K562 (cell line): Measurements from ENCODE around the gene USP12. TPM values are rescaled to one million over a fixed set of nuclear protein-coding genes. Genes with fewer than 3 reads are reported as not detected.

ENCODE experiments used
- ATAC-seq: fragments of 200-7000 bp; cut with Tn5 transposase; 3 replicates; pipeline ENCODE4 v1.9.1; 2020; ENCODE audit warnings: moderate library complexity
- BruUV-seq: library from RNA; stranded (reverse); fragments of 400-500 nt; replicated peaks from 2 replicates; lab custom pipeline; 2021; lab: Mats Ljungman, UMichigan
- CTCF ChIA-PET: fragments of 300-600 bp; formaldehyde crosslinking; extraction: SDS; loops from one replicate; lab custom pipeline; 2021; ENCODE audit warnings: low intra/inter-chr PET ratio; lab: Yijun Ruan, JAX
- POLR2A ChIA-PET: fragments of 300-600, 350-650 bp; sonication (Branson Sonifier 250); formaldehyde crosslinking; extraction: SDS; loops from one replicate; lab custom pipeline; 2021; ENCODE audit warnings: antibody characterized with exemption, inconsistent platforms; lab: Yijun Ruan, JAX
- DNase-seq, 4 experiments: peaks; one replicate each; pipeline versions ENCODE4 v3.0.0 to v3.0.0-alpha.2; 2011 to 2018; ENCODE audit warnings: low spot score in 3 of 4, mixed read lengths in 3 of 4; ENCODE audit errors: extremely low read depth in 1 of 4
- FAIRE-seq: peaks from 2 replicates; lab custom pipeline; 2011; peaks lifted over from hg19 to GRCh38; lab: Jason Lieb, UNC
- H2AFZ ChIP-seq: 2 replicates; pipeline ENCODE4 v1.6.0; 2011; ENCODE audit warnings: low read depth, low read length, control low read depth, inconsistent platforms
- H3K27ac ChIP-seq: fragments of 200-600 bp; 3 replicates; pipeline ENCODE4 v1.8.0; 2011; ENCODE audit warnings: low read depth, mild to moderate bottlenecking, control low read depth, inconsistent platforms, low read length, moderate library complexity, mixed read lengths; ENCODE audit errors: extremely low read depth
- H3K27me3 ChIP-seq, 2 experiments: fragments of 300-600 bp in 1 of 2; 2 replicates in 1 of 2; 3 replicates in 1 of 2; pipeline versions ENCODE4 v1.6.0 to v1.8.0; 2011; ENCODE audit warnings: inconsistent platforms in 2 of 2, low read length in 2 of 2, mild to moderate bottlenecking in 1 of 2, mixed read lengths in 1 of 2, moderate library complexity in 1 of 2; ENCODE audit not compliant: control insufficient read depth in 2 of 2, insufficient read depth in 2 of 2
- H3K36me3 ChIP-seq: fragments of 300-600 bp; 3 replicates; pipeline ENCODE4 v1.8.0; 2011; ENCODE audit warnings: mild to moderate bottlenecking, low read length, inconsistent platforms; ENCODE audit not compliant: control insufficient read depth, insufficient read depth
- H3K4me1 ChIP-seq, 2 experiments: fragments of 200-600 bp in 1 of 2; replicated peaks in 1 of 2; 2 replicates in 1 of 2; 3 replicates in 1 of 2; pipeline versions ENCODE4 v1.5.1 to v1.8.0; 2011; ENCODE audit warnings: inconsistent platforms in 2 of 2, low read length in 2 of 2, mild to moderate bottlenecking in 1 of 2, mixed read lengths in 1 of 2, moderate library complexity in 1 of 2; ENCODE audit not compliant: control insufficient read depth in 2 of 2, insufficient read depth in 2 of 2
- H3K4me2 ChIP-seq: 2 replicates; pipeline ENCODE4 v1.6.1; 2011; ENCODE audit warnings: low read length, control low read depth, inconsistent platforms, mixed read lengths; ENCODE audit not compliant: insufficient read depth
- H3K4me3 ChIP-seq: fragments of 200-600 bp; sonication (generic), shearing (Covaris generic); 2 replicates; pipeline ENCODE4 v1.5.1; 2016; ENCODE audit warnings: control low read depth, inconsistent platforms
- H3K79me2 ChIP-seq: fragments of 200-600 bp; 3 replicates; pipeline ENCODE4 v1.8.0; 2011; ENCODE audit warnings: low read length, inconsistent platforms; ENCODE audit not compliant: control insufficient read depth, insufficient read depth
- H3K9ac ChIP-seq, 2 experiments: 2 replicates each; pipeline versions ENCODE4 v1.6.0 to v1.6.1; 2011; ENCODE audit warnings: low read depth in 2 of 2, low read length in 2 of 2, control low read depth in 1 of 2, inconsistent platforms in 1 of 2, mild to moderate bottlenecking in 1 of 2, mixed read lengths in 1 of 2; ENCODE audit not compliant: insufficient read depth in 1 of 2
- H3K9me1 ChIP-seq: one replicate; pipeline ENCODE4 v1.6.0; 2011; ENCODE audit warnings: inconsistent platforms, mild to moderate bottlenecking, low read length, moderate library complexity; ENCODE audit not compliant: control insufficient read depth, insufficient read depth
- H3K9me3 ChIP-seq: replicated peaks from 2 replicates; pipeline ENCODE4 v1.5.1; 2011; ENCODE audit warnings: low read depth, low read length, inconsistent platforms; ENCODE audit not compliant: control insufficient read depth, insufficient read depth
- H4K20me1 ChIP-seq: replicated peaks from 2 replicates; pipeline ENCODE4 v1.6.1; 2011; ENCODE audit warnings: low read length, inconsistent platforms, mixed read lengths; ENCODE audit not compliant: control insufficient read depth, insufficient read depth
- CEBPB ChIP-seq: fragments of 450-650 bp; IDR thresholded peaks from 2 replicates; pipeline ENCODE4 v1.6.1; 2016; ENCODE audit warnings: missing genetic modification characterization, missing compliant biosample characterization
- CEBPG ChIP-seq, 3 experiments: fragments of 200-800 bp in 1 of 3; sonication (Bioruptor generic) in 1 of 3; sonication (generic) in 1 of 3; formaldehyde crosslinking in 1 of 3; IDR thresholded peaks in 2 of 3; conservative IDR thresholded peaks in 1 of 3; 2 replicates each; pipeline versions ENCODE4 v1.6.1 to v1.8.0; 2016 to 2022; ENCODE audit warnings: missing compliant biosample characterization in 2 of 3, missing genetic modification characterization in 2 of 3, mild to moderate bottlenecking in 1 of 3, missing genetic modification reagents in 1 of 3
- SPI1 ChIP-seq: IDR thresholded peaks from 2 replicates; pipeline ENCODE4 v1.6.1; 2011; ENCODE audit warnings: low read depth, low read length, control low read depth, borderline replicate concordance
- SRSF1 ChIP-seq: fragments of 200-400 bp; formaldehyde crosslinking; IDR thresholded peaks from 2 replicates; pipeline ENCODE4 v1.6.1; 2017; ENCODE audit warnings: mild to moderate bottlenecking, low read depth, low read length, moderate library complexity
- ZNF143 ChIP-seq: sonication (generic); formaldehyde crosslinking; IDR thresholded peaks from 2 replicates; pipeline ENCODE4 v1.9.0; 2022; ENCODE audit warnings: mild to moderate bottlenecking, missing genetic modification reagents
- ZNF3 ChIP-seq: fragments of 250-450 bp; sonication (Bioruptor Pico); IDR thresholded peaks from 2 replicates; pipeline ENCODE4 v1.5.0; 2021; ENCODE audit warnings: mild to moderate bottlenecking, moderate library complexity
- WGBS: fragments of 100-300 bp; shearing (Covaris generic); methylation state at CpG from one replicate; pipeline ENCODE4 v1.1.6; 2016; ENCODE audit warnings: low coverage, mixed read lengths; ENCODE audit not compliant: insufficient coverage; ENCODE audit errors: missing lambda C conversion rate; 5-methylcytosine and 5-hydroxymethylcytosine counted together
- in situ Hi-C: fragments of 300-500 bp; cut with MboI; formaldehyde crosslinking; loops from 4 replicates; pipeline ENCODE4 v1.15.0; 2018; ENCODE audit warnings: inconsistent platforms, mixed read lengths
- intact Hi-C: fragments of 100-400 bp; cut with micrococcal nuclease; formaldehyde crosslinking; loops from 2 replicates; pipeline ENCODE4 v1.14.2; 2022
- polyA plus RNA-seq, 8 experiments: library from polyadenylated mRNA; depleted of rRNA in 4 of 8; stranded (reverse) in 5 of 8; unstranded in 3 of 8; fragments of >200 nt; fragmentation: Nextera tagmentation in 2 of 8; fragmentation: Illumina TruSeq in 1 of 8; extraction: Ambion mirVana in 2 of 8; extraction: Trizol in 1 of 8; gene quantifications; 2 replicates each; pipeline versions ENCODE4 v1.2.1 to v1.2.3, GENCODE V29; 2011 to 2014; ENCODE audit warnings: inconsistent platforms in 1 of 8, missing spikeins in 1 of 8
- total RNA-seq, 7 experiments: library from RNA; depleted of rRNA in 6 of 7; stranded (reverse); fragments of >200 nt in 6 of 7; fragmentation: Illumina TruSeq in 2 of 7; extraction: Trizol in 2 of 7; gene quantifications; 2 replicates each; pipeline versions ENCODE4 v1.2.1 to v1.2.3, GENCODE V29; 2011 to 2021; ENCODE audit warnings: low replicate concordance in 1 of 7

The USP12 gene
- total and polyA plus RNA-seq, 9 of the 15 experiments (the other 6 are each of a cell fraction or from before 2014, with no cell fraction given), result 1.8 to 20.5 (median 13.3) TPM

- DNase-seq (no peak), FAIRE-seq (no peak), ATAC-seq (no peak)
- Histone ChIP-seq H3K27me3 (no peaks in the 10 kb centered on the region), H3K4me1 (peaks cover 5 to 12% of the 10 kb centered on the region in 2 experiments; a peak in 3 of 5 replicates), H3K79me2 (no peaks in the 10 kb centered on the region), H3K27ac (no peak overlapping the region), H3K9me3 (no peaks in the 10 kb centered on the region; the same call in 1 of the 2 replicates), H4K20me1 (no peaks in the 10 kb centered on the region), H3K4me3 (no peak overlapping the region), H3K9ac (no peak overlapping the region), H3K36me3 (no peaks in the 10 kb centered on the region), H2AFZ (peak overlapping the region; percentile 73; the same call in 1 of the 2 replicates), H3K4me2 (no peak overlapping the region; the same call in 1 of the 2 replicates), H3K9me1 (no peaks in the 10 kb centered on the region)
- 67% methylated on average over 2 of the region's 3 CpGs for WGBS
- ChIA-PET POLR2A (interaction anchor here (0.8 to 1.8 kb wide), 2 partner anchors 11 to 63 kb away, joined by 3 to 6 read pairs; no protein-coding TSS in a partner anchor), CTCF (no interaction called here)
- TF ChIP-seq CEBPG (CRISPR knock-in tag; IDR thresholded peaks at IDR 0.05) (0 out of 2 replicates have a peak, but pooled peaks have one; percentile 27), CEBPG (tag; conservative IDR thresholded peaks at IDR 0.05 in 1 of 2, IDR thresholded peaks at IDR 0.05 in 1 of 2) (peak; percentile 43 to 65; a peak in 2 of 4 replicates), CEBPB (tag) (peak; percentile 86), SRSF1 (no peak)
- in situ Hi-C loops, result no loop called here
- intact Hi-C loops, result no loop called here
- no TSS peak for BruUV-seq
These were observed 22.6 kb upstream of the USP12 start for GRCh38 chr13:27194209-27194608.

GRCh38 chr13:27193496-27193895 is 21.9 kb upstream of the USP12 start:
- BruUV-seq, result no TSS peak
- no peaks in the 10 kb centered on the region for H3K9me1 ChIP-seq
- no peaks in the 10 kb centered on the region for H3K27me3 ChIP-seq
- H3K4me1 ChIP-seq, result peaks cover 5 to 12% of the 10 kb centered on the region in 2 experiments; a peak in 3 of 5 replicates
- H2AFZ ChIP-seq, result no peak overlapping the region
- ChIA-PET POLR2A (no interaction called here), CTCF (no interaction called here)
- no peaks in the 10 kb centered on the region for H3K79me2 ChIP-seq
- no peak for FAIRE-seq
- no peak overlapping the region for H3K9ac ChIP-seq
- intact Hi-C loops (no loop called here), in situ Hi-C loops (no loop called here)
- H3K4me2 ChIP-seq, result no peak overlapping the region
- 84% methylated on average over 8 of the region's 10 CpGs for WGBS
- DNase-seq, result no peak
- no peaks in the 10 kb centered on the region for H3K36me3 ChIP-seq
- no peak for ATAC-seq
- H3K27ac ChIP-seq, result no peak overlapping the region
- no peaks in the 10 kb centered on the region for H4K20me1 ChIP-seq
- TF ChIP-seq SPI1 (0 out of 2 replicates have a peak, but pooled peaks have one; percentile 18), ZNF3 (CRISPR knock-in tag) (no peak), ZNF143 (CRISPR knock-in tag) (no peak)
- no peaks in the 10 kb centered on the region; the same call in 1 of the 2 replicates for H3K9me3 ChIP-seq
- H3K4me3 ChIP-seq, result no peak overlapping the region
